Measurements from ENCODE around the gene CD37. TPM values are rescaled to one million over a fixed set of nuclear protein-coding genes. Genes with fewer than 3 reads are reported as not detected.

The CD37 gene
- total RNA-seq, 1 experiment from 2014 or later, result 0.76 TPM

DNA sequence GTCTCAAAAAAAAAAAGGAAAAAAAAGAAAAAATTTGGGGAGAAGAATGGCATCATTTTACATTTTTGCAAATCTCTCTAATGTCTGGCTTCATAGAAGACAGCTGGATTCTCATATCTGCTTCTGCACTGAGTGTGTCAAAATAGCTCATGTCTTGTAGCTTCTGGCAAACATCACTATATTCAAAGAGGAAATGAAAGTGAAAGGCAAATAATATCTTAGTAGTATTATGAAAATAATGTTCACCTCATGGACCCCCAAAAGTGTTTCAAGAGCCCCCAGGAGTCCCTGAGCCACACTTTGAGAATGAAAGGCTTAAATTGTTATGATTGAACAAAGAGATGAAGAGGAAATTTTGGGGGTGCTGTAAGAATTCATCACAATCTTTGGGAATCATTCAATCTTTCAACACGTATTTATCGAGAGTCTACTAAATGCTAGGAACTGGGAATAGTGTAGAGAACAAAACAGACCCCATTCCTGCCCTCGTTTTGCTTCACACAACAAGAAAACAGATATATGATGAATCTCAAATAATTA, 9.0 kb upstream of the CD37 start:
- Histone ChIP-seq H3K27ac (ENCODE audit: low read depth, low read length) (no peak overlapping the region), H3K9me3 (ENCODE audit: control insufficient read depth in 1 of 2, insufficient read depth in 1 of 2, low read depth in 1 of 2, low read length in 2 of 2) (peaks cover 0 to 10% of the 10 kb centered on the region in 2 experiments; a peak in 2 of 4 replicates), H3K4me1 (ENCODE audit: control insufficient read depth in 1 of 2, insufficient read depth in 2 of 2, low read length in 2 of 2) (no peaks in the 10 kb centered on the region), H4K20me1 (ENCODE audit: insufficient read depth) (no peaks in the 10 kb centered on the region), H3K9me2 (ENCODE audit: insufficient read depth) (no peaks in the 10 kb centered on the region), H3K4me3 (replicated peaks in 1 of 2; ENCODE audit: low read depth in 1 of 2, low read length in 2 of 2) (no peak overlapping the region), H2AFZ (ENCODE audit: low read depth, low read length, poor library complexity, severe bottlenecking) (no peak overlapping the region), H3K9ac (ENCODE audit: low read length) (no peak overlapping the region), H3K79me2 (ENCODE audit: insufficient read depth, low read length) (no peaks in the 10 kb centered on the region), H3K27me3 (ENCODE audit: insufficient read depth, low read length) (no peaks in the 10 kb centered on the region), H3K4me2 (ENCODE audit: low read length) (no peak overlapping the region), H3K36me3 (ENCODE audit: control insufficient read depth in 1 of 2, insufficient read depth in 2 of 2, low read length in 2 of 2) (peaks cover 0 to 4% of the 10 kb centered on the region in 2 experiments; a peak in 2 of 4 replicates)
- intact Hi-C loops (cut with micrococcal nuclease), result loop anchor here (5.0 kb wide), 1 partner anchor 54 kb away; no protein-coding TSS in a partner anchor
- RAD21 ChIA-PET (ENCODE audit: low non-redundant PET in 1 of 2, low total read pairs in 2 of 2, uncharacterized antibody in 2 of 2, unreplicated experiment in 2 of 2), result no interaction called here
- DNase-seq (ENCODE audit: low read depth, low spot score), result no peak
- BruUV-seq (replicated peaks), result no TSS peak
- TF ChIP-seq ELF1 (IDR thresholded peaks at IDR 0.05; ENCODE audit: borderline replicate concordance, low read depth) (no peak), SRF (IDR thresholded peaks at IDR 0.05; ENCODE audit: low read depth) (no peak), CBX3 (IDR thresholded peaks at IDR 0.05; ENCODE audit: low read depth) (no peak), SP1 (IDR thresholded peaks at IDR 0.05; ENCODE audit: low read depth) (no peak), FOSL1 (IDR thresholded peaks at IDR 0.05; ENCODE audit: low read depth) (no peak), ZNF274 (IDR thresholded peaks at IDR 0.05; ENCODE audit: low read depth, low read length) (no peak), MAX (IDR thresholded peaks at IDR 0.05) (no peak), EZH2phosphoT487 (IDR thresholded peaks at IDR 0.05; ENCODE audit: borderline replicate concordance) (no peak)
- CTCF ChIA-PET, result no interaction called here
- POLR2A ChIA-PET, result interaction anchor here (0.9 kb wide), 1 partner anchor 127 kb away, joined by 3 read pairs; the partner anchor contains the start of gene ALDH16A1
- ATAC-seq, result no peak

DNA sequence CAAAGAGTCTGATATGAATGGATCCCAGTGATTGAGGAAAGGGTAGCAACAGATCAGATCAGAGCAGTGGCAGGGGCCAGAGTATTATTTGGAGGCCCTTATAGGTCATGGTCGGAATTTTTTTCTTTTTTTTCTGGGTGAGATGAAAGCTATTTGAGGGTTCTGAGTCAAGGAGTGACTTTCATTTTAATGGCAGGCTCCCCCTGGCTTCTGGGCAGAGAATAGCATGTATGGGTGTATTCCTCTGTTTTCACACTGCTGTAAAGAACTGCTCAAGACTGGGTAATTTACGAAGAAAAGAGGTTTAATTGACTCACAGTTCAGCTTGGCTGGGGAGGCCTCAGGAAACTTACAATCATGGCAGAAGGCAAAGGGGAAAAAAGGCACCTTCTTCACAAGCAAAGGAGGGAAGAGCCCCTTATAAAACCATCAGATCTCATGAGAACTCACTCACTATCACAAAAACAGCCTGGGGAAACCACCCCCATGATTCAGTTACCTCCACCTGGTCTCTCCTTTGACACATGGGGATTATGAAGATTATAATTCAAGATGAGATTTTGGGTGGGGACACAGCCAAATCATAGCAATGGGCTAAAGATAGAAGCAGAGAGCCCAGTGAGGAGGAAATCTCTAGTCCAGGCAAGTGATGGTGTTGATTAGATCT, 7.2 kb upstream of the CD37 start:
- Histone ChIP-seq H3K4me3 (replicated peaks in 1 of 2; ENCODE audit: low read depth in 1 of 2, low read length in 2 of 2) (no peak overlapping the region), H4K20me1 (ENCODE audit: insufficient read depth) (no peaks in the 10 kb centered on the region), H3K79me2 (ENCODE audit: insufficient read depth, low read length) (no peaks in the 10 kb centered on the region), H3K27me3 (ENCODE audit: insufficient read depth, low read length) (no peaks in the 10 kb centered on the region), H3K9me3 (ENCODE audit: control insufficient read depth in 1 of 2, insufficient read depth in 1 of 2, low read depth in 1 of 2, low read length in 2 of 2) (0 out of 4 replicates have a peak, but pooled peaks cover 0 to under 1% of the 10 kb centered on the region in 2 experiments), H2AFZ (ENCODE audit: low read depth, low read length, poor library complexity, severe bottlenecking) (no peak overlapping the region), H3K36me3 (ENCODE audit: control insufficient read depth in 1 of 2, insufficient read depth in 2 of 2, low read length in 2 of 2) (peaks cover 0 to 4% of the 10 kb centered on the region in 2 experiments; a peak in 1 of 4 replicates), H3K27ac (ENCODE audit: low read depth, low read length) (no peak overlapping the region), H3K9ac (ENCODE audit: low read length) (no peak overlapping the region), H3K4me1 (ENCODE audit: control insufficient read depth in 1 of 2, insufficient read depth in 2 of 2, low read length in 2 of 2) (no peaks in the 10 kb centered on the region), H3K4me2 (ENCODE audit: low read length) (no peak overlapping the region), H3K9me2 (ENCODE audit: insufficient read depth) (no peaks in the 10 kb centered on the region)
- TF ChIP-seq RAD21 (IDR thresholded peaks at IDR 0.05; ENCODE audit: low read depth), result peak; percentile 41
- peak; percentile 37 to 82 (median 76); a peak in 5 of 6 replicates for TF ChIP-seq CTCF (IDR thresholded peaks at IDR 0.05 in 2 of 3, conservative IDR thresholded peaks at IDR 0.05 in 1 of 3; ENCODE audit: borderline replicate concordance in 1 of 3, insufficient read depth in 1 of 3, low read depth in 2 of 3, low read length in 2 of 3)
- TF ChIP-seq JUND (IDR thresholded peaks at IDR 0.05), result no peak
- intact Hi-C loops (cut with micrococcal nuclease), result loop anchor here (5.0 kb wide), 1 partner anchor 56 kb away; no protein-coding TSS in a partner anchor
- ChIA-PET CTCF (interaction anchor here (0.6 to 1.4 kb wide), 5 partner anchors 10 to 103 kb away, joined by 3 to 7 read pairs (median 4); no protein-coding TSS in a partner anchor), RAD21 (ENCODE audit: low non-redundant PET in 1 of 2, low total read pairs in 2 of 2, uncharacterized antibody in 2 of 2, unreplicated experiment in 2 of 2) (no interaction called here), POLR2A (no interaction called here)
- peak; percentile 72 for ATAC-seq
- BruUV-seq (replicated peaks), result no TSS peak
- DNase-seq (ENCODE audit: low read depth, low spot score), result peak; percentile 19
